22Rv1 (cell line): ENCODE results near the gene GKN1.

Experiments
- CTCF ChIP-seq: fragments of 450-650 bp; IDR thresholded peaks from 2 replicates; pipeline ENCODE4 v1.5.1; 2017; ENCODE audit warnings: mild to moderate bottlenecking
- ZFX ChIP-seq: fragments of 450-650 bp; IDR thresholded peaks from 2 replicates; pipeline ENCODE4 v1.6.1; 2017; ENCODE audit warnings: antibody characterized with exemption, borderline replicate concordance

- TF ChIP-seq CTCF (no peak), ZFX (no peak)
Observed at GRCh38 chr2:68968221-68968620, 6.2 kb upstream of the GKN1 start.
